Upper lobe of right lung (tissue), 1 donor: ENCODE results near the gene PLEKHA8. TPM values are rescaled to one million over a fixed set of nuclear protein-coding genes. Genes with fewer than 3 reads are reported as not detected.

Experiments
- ATAC-seq: fragments of 200-7000 bp; cut with Tn5 transposase; one replicate; pipeline ENCODE4 v1.9.1; 2020; ENCODE audit warnings: mild to moderate bottlenecking, moderate library complexity
- DNase-seq: peaks from one replicate; pipeline ENCODE4 v3.0.0-alpha.2; 2020
- H3K27ac ChIP-seq: fragments of 200-600 bp; one replicate; pipeline ENCODE4 v1.8.0; 2022
- H3K27me3 ChIP-seq: fragments of 200-600 bp; one replicate; pipeline ENCODE4 v1.8.0; 2022; ENCODE audit warnings: mild to moderate bottlenecking
- H3K36me3 ChIP-seq: fragments of 200-600 bp; one replicate; pipeline ENCODE4 v1.8.0; 2022
- H3K4me1 ChIP-seq: fragments of 200-600 bp; one replicate; pipeline ENCODE4 v1.8.0; 2022
- H3K4me3 ChIP-seq: fragments of 200-600 bp; one replicate; pipeline ENCODE4 v1.8.0; 2022; ENCODE audit warnings: mild to moderate bottlenecking
- H3K9me3 ChIP-seq: fragments of 200-600 bp; one replicate; pipeline ENCODE4 v1.8.0; 2022
- intact Hi-C: fragments of 100-400 bp; cut with DNase I; formaldehyde crosslinking; loops from one replicate; pipeline ENCODE4 v1.11.0; 2022
- total RNA-seq: library from RNA; stranded (reverse); fragmentation: NEBNext Ultra II Directional; extraction: Animal tissue kit (Norgen Biotek cat#: 25700); gene quantifications from one replicate; pipeline ENCODE4 v1.2.1, GENCODE V29; 2021
- TF ChIP-seq, protein P1 (sequence below): fragments of 200-600 bp; IDR thresholded peaks from one replicate; pipeline ENCODE4 v1.8.0; 2022; ENCODE audit warnings: antibody characterized with exemption
- donor health status: DM: no; HTN: yes; CAD: no; lungs with severe emphysema.

Gene PLEKHA8
- total RNA-seq, 1 donor from 2014 or later: 11.3 TPM

DNA sequence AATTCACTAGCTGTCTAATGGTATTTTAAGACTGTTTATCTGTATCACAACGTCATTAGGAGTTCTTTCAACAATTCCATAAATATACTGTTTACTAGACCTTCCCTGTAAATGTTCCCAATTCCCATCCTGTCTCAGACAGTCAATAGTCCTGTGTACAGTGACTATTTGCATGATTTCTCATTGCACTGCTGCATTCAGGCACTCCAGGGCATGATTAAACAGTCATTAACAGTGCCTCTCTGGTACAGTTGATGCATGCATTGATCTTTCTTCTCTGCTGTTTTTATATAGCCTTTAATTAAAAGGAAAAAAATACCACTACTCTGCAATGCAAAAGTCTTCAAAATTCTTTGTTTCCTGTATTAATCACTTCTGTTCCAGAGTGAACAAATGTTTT is 55.1 kb downstream of the PLEKHA8 start:
- TF ChIP-seq, protein P1, sequence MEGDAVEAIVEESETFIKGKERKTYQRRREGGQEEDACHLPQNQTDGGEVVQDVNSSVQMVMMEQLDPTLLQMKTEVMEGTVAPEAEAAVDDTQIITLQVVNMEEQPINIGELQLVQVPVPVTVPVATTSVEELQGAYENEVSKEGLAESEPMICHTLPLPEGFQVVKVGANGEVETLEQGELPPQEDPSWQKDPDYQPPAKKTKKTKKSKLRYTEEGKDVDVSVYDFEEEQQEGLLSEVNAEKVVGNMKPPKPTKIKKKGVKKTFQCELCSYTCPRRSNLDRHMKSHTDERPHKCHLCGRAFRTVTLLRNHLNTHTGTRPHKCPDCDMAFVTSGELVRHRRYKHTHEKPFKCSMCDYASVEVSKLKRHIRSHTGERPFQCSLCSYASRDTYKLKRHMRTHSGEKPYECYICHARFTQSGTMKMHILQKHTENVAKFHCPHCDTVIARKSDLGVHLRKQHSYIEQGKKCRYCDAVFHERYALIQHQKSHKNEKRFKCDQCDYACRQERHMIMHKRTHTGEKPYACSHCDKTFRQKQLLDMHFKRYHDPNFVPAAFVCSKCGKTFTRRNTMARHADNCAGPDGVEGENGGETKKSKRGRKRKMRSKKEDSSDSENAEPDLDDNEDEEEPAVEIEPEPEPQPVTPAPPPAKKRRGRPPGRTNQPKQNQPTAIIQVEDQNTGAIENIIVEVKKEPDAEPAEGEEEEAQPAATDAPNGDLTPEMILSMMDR: no peak
- no peak overlapping the region for H3K4me3 ChIP-seq
- no peaks in the 10 kb centered on the region for H3K27me3 ChIP-seq
- peaks cover 5% of the 10 kb centered on the region for H3K36me3 ChIP-seq
- no peaks in the 10 kb centered on the region for H3K9me3 ChIP-seq
- DNase-seq (no peak), ATAC-seq (no peak)
- intact Hi-C loops: no loop called here
- no peaks in the 10 kb centered on the region for H3K4me1 ChIP-seq
- no peak overlapping the region for H3K27ac ChIP-seq

- ATAC-seq (no peak), DNase-seq (no peak)
- Histone ChIP-seq H3K9me3 (no peaks in the 10 kb centered on the region), H3K4me3 (no peak overlapping the region), H3K27me3 (no peaks in the 10 kb centered on the region), H3K36me3 (peaks cover 4% of the 10 kb centered on the region), H3K4me1 (no peaks in the 10 kb centered on the region), H3K27ac (no peak overlapping the region)
- TF ChIP-seq, protein P1: no peak
- intact Hi-C loops: no loop called here
These were observed 56.0 kb downstream of the PLEKHA8 start for GRCh38 chr7:30084212-30084611.

- Histone ChIP-seq H3K9me3 (no peaks in the 10 kb centered on the region), H3K36me3 (no peaks in the 10 kb centered on the region), H3K27ac (no peak overlapping the region), H3K27me3 (no peaks in the 10 kb centered on the region), H3K4me1 (no peaks in the 10 kb centered on the region), H3K4me3 (no peak overlapping the region)
- DNase-seq (no peak), ATAC-seq (no peak)
- TF ChIP-seq, protein P1: no peak
- intact Hi-C loops: no loop called here
These were observed 58.3 kb downstream of the PLEKHA8 start for GRCh38 chr7:30086529-30086928.

DNA sequence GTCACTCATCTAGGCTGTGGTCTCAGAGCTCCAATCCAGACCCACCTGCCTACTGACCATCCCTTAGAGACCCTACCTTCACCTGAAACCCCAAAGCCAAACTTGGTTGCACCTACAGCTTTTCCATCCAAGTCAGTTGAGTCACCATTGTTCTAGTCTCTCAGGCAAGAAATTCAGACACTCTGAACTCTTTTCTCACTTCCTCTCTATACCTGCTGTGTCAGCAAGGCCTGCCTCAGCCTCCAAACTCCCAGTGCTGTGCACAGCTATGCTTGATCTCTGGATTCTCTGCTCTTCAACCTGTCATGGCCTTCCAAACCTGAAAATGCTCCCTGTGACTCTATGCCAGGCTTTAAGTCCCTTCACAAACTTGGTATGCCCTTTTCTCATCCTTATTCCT is 59.2 kb downstream of the PLEKHA8 start:
- no peaks in the 10 kb centered on the region for H3K27me3 ChIP-seq
- ATAC-seq (no peak), DNase-seq (no peak)
- intact Hi-C loops: no loop called here
- no peaks in the 10 kb centered on the region for H3K9me3 ChIP-seq
- H3K4me3 ChIP-seq: no peak overlapping the region
- no peaks in the 10 kb centered on the region for H3K36me3 ChIP-seq
- no peaks in the 10 kb centered on the region for H3K4me1 ChIP-seq
- H3K27ac ChIP-seq: no peak overlapping the region
- TF ChIP-seq, protein P1: no peak

DNA sequence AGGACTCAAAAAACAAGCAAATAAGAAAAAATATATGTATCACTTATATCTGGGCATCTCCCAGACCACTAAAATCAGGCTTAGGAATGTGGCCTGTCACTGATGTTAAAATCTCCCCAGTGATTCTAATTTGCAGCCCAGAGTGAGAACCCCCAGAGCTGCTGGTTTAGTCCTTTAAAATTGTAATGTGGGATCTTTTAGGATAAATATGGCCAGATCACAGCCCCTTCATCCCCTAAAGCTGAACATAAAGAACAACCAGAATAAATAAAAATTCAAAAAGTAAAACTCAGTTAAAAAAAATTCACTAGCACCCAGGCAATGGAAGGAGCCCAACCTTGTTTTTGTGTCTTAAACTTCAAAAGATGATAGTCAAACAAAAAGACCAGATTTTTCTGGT is 60.1 kb downstream of the PLEKHA8 start:
- Histone ChIP-seq H3K9me3 (no peaks in the 10 kb centered on the region), H3K4me3 (no peak overlapping the region), H3K4me1 (no peaks in the 10 kb centered on the region), H3K36me3 (no peaks in the 10 kb centered on the region), H3K27ac (no peak overlapping the region), H3K27me3 (no peaks in the 10 kb centered on the region)
- ATAC-seq (no peak), DNase-seq (no peak)
- intact Hi-C loops: no loop called here
- TF ChIP-seq, protein P1: no peak

DNA sequence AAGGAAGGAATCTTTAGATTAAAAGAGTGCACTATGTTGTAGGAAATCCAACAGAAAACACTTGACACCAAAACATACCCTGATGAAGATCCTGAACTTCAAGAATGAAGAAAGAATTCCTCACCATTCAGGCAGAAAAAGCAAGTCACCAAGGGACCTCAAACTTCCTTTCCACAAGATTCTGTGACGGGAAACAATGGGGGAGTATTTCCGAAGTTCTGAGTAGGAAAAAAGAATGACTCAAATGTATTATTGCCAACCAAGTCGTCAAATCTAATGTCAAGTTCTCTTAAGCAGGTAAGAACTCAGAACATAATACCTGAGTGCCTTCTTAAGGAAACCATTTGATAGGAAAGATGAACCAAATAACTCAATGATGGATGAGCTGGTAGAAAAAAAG is 61.9 kb downstream of the PLEKHA8 start:
- no peaks in the 10 kb centered on the region for H3K4me1 ChIP-seq
- H3K9me3 ChIP-seq: no peaks in the 10 kb centered on the region
- no peak overlapping the region for H3K27ac ChIP-seq
- TF ChIP-seq, protein P1: no peak
- H3K36me3 ChIP-seq: no peaks in the 10 kb centered on the region
- DNase-seq (no peak), ATAC-seq (no peak)
- no peaks in the 10 kb centered on the region for H3K27me3 ChIP-seq
- intact Hi-C loops: no loop called here
- H3K4me3 ChIP-seq: no peak overlapping the region
